H1 (cell line): Measurements from ENCODE around the gene COL4A2. TPM values are rescaled to one million over a fixed set of nuclear protein-coding genes. Genes with fewer than 3 reads are reported as not detected.

Experiments used
- CBX8 ChIP-seq: fragments of 300-800, 300-1000 bp; sonication (generic); IDR thresholded peaks from 2 replicates; pipeline ENCODE4 v1.7.1; 2016; ENCODE audit warnings: low read depth, low read length, borderline replicate concordance
- CEBPB ChIP-seq: IDR thresholded peaks from 2 replicates; pipeline ENCODE4 v1.6.1; 2012; ENCODE audit warnings: low read depth, low read length
- CHD1 ChIP-seq: IDR thresholded peaks from 2 replicates; pipeline ENCODE4 v1.6.1; 2012; ENCODE audit warnings: low read depth, low read length, improper control_type of control experiment
- POLR2AphosphoS5 ChIP-seq: IDR thresholded peaks from 2 replicates; pipeline ENCODE4 v1.6.1; 2011; ENCODE audit warnings: low read depth, low read length
- SIX5 ChIP-seq: IDR thresholded peaks from 2 replicates; pipeline ENCODE4 v1.6.1; 2011; ENCODE audit warnings: mild to moderate bottlenecking, low read depth, low read length
- SP1 ChIP-seq: IDR thresholded peaks from 2 replicates; pipeline ENCODE4 v1.6.1; 2011; ENCODE audit warnings: low read depth, low read length
- TBP ChIP-seq: IDR thresholded peaks from 2 replicates; pipeline ENCODE4 v1.6.1; 2011; ENCODE audit warnings: low read depth, low read length, improper control_type of control experiment
- USF2 ChIP-seq: IDR thresholded peaks from 2 replicates; pipeline ENCODE4 v1.6.1; 2011; ENCODE audit warnings: low read length, improper control_type of control experiment
- polyA plus RNA-seq, 7 experiments: library from polyadenylated mRNA; depleted of rRNA in 3 of 7; stranded (reverse) in 5 of 7; unstranded in 2 of 7; fragments of >200 nt in 5 of 7; fragments of 200-250 nt in 2 of 7; gene quantifications; 1 replicate in 5 of 7; 2 replicates in 1 of 7; 4 replicates in 1 of 7; pipeline versions ENCODE4 v1.2.1 to v1.2.3, GENCODE V29; 2011 to 2013; ENCODE audit warnings: missing spikeins in 2 of 7, mixed read lengths in 2 of 7
- total RNA-seq: library from RNA; stranded (reverse); fragmentation: NEBNext Ultra II Directional; extraction: Animal tissue kit (Norgen Biotek cat#: 25700); gene quantifications from 2 replicates; pipeline ENCODE4 v1.2.1, GENCODE V29; 2021

COL4A2 gene
- total and polyA plus RNA-seq, 2 of the 8 experiments (the other 6 are each of a cell fraction or from before 2014, with no cell fraction given), result 80.4 to 87.3 TPM

GRCh38 chr13:110546378-110546777, 239.3 kb downstream of the COL4A2 start (continued):
- no peak for TF ChIP-seq USF2
- TF ChIP-seq SP1, result no peak
- no peak for TF ChIP-seq CBX8
- TF ChIP-seq CHD1, result no peak
- TF ChIP-seq SIX5, result no peak
- no peak for TF ChIP-seq CEBPB
- no peak for TF ChIP-seq TBP
- TF ChIP-seq POLR2AphosphoS5, result no peak
